Keratinocyte (primary cell): ENCODE measurements around the gene MS4A6A. TPM values are rescaled to one million over a fixed set of nuclear protein-coding genes. Genes with fewer than 3 reads are reported as not detected.

Experiments used
- DNase-seq: peaks from one replicate; pipeline ENCODE4 v3.0.0-alpha.2; 2011; ENCODE audit warnings: low read depth, missing footprints, low spot score
- FAIRE-seq: peaks from 2 replicates; lab custom pipeline; 2011; peaks lifted over from hg19 to GRCh38; lab: Jason Lieb, UNC
- H2AFZ ChIP-seq: 2 replicates; pipeline ENCODE4 v1.6.0; 2012; ENCODE audit warnings: low read length, control low read depth, inconsistent platforms; ENCODE audit not compliant: control insufficient read depth
- H3K27ac ChIP-seq: 2 replicates; pipeline ENCODE4 v1.5.1; 2011; ENCODE audit warnings: low read length; ENCODE audit not compliant: control insufficient read depth, insufficient read depth
- H3K27me3 ChIP-seq: 3 replicates; pipeline ENCODE4 v1.6.0; 2011; ENCODE audit warnings: low read length; ENCODE audit not compliant: control insufficient read depth, insufficient read depth; ENCODE audit errors: extremely low read depth
- H3K36me3 ChIP-seq, 2 experiments: 2 replicates in 1 of 2; 3 replicates in 1 of 2; pipeline ENCODE4 v1.5.1; 2011; ENCODE audit warnings: low read length in 2 of 2, mild to moderate bottlenecking in 1 of 2; ENCODE audit not compliant: control insufficient read depth in 2 of 2, insufficient read depth in 2 of 2; ENCODE audit errors: extremely low read depth in 1 of 2
- H3K4me1 ChIP-seq: 3 replicates; pipeline ENCODE4 v1.5.1; 2011; ENCODE audit warnings: low read length; ENCODE audit not compliant: control insufficient read depth, insufficient read depth; ENCODE audit errors: extremely low read depth
- H3K4me2 ChIP-seq: 3 replicates; pipeline ENCODE4 v1.6.0; 2011; ENCODE audit warnings: low read depth, low read length; ENCODE audit not compliant: control insufficient read depth, insufficient read depth; ENCODE audit errors: extremely low read depth
- H3K4me3 ChIP-seq, 3 experiments: fragments of 200-600 bp in 1 of 3; sonication (generic) in 1 of 3; 2 replicates in 2 of 3; 3 replicates in 1 of 3; pipeline ENCODE4 v1.5.1; 2011 to 2016; ENCODE audit warnings: low read length in 3 of 3, mild to moderate bottlenecking in 3 of 3, control low read depth in 2 of 3, inconsistent platforms in 1 of 3, low read depth in 1 of 3, mixed read lengths in 1 of 3, mixed run types in 1 of 3, moderate library complexity in 1 of 3; ENCODE audit not compliant: control insufficient read depth in 2 of 3, insufficient read depth in 2 of 3; ENCODE audit errors: extremely low read depth in 1 of 3
- H3K79me2 ChIP-seq: 2 replicates; pipeline ENCODE4 v1.6.0; 2012; ENCODE audit warnings: low read length; ENCODE audit not compliant: control insufficient read depth, insufficient read depth
- H3K9ac ChIP-seq: 3 replicates; pipeline ENCODE4 v1.6.0; 2011; ENCODE audit warnings: low read length; ENCODE audit not compliant: control insufficient read depth, insufficient read depth; ENCODE audit errors: extremely low read depth
- H3K9me1 ChIP-seq: 3 replicates; pipeline ENCODE4 v1.6.0; 2011; ENCODE audit warnings: low read length; ENCODE audit not compliant: control insufficient read depth, insufficient read depth; ENCODE audit errors: extremely low read depth
- H3K9me3 ChIP-seq: 2 replicates; pipeline ENCODE4 v1.5.1; 2012; ENCODE audit warnings: low read depth, low read length; ENCODE audit not compliant: control insufficient read depth
- H4K20me1 ChIP-seq: 3 replicates; pipeline ENCODE4 v1.6.0; 2011; ENCODE audit warnings: low read length; ENCODE audit not compliant: control insufficient read depth, insufficient read depth; ENCODE audit errors: extremely low read depth
- CTCF ChIP-seq, 3 experiments: IDR thresholded peaks in 1 of 3; conservative IDR thresholded peaks in 1 of 3; optimal IDR thresholded peaks in 1 of 3; 2 replicates in 2 of 3; 3 replicates in 1 of 3; pipeline versions ENCODE3 to v1.5.1; 2011; ENCODE audit warnings: low read length in 3 of 3, mild to moderate bottlenecking in 3 of 3, moderate library complexity in 2 of 3, control low read depth in 1 of 3, inconsistent platforms in 1 of 3; ENCODE audit not compliant: insufficient read depth in 2 of 3; ENCODE audit errors: extremely low read depth in 1 of 3
- EZH2 ChIP-seq: IDR thresholded peaks from one replicate; pipeline ENCODE4 v1.6.1; 2012; ENCODE audit warnings: inconsistent platforms, mild to moderate bottlenecking, low read length, moderate library complexity
- dilution Hi-C: fragments of 300-500 bp; cut with MboI; formaldehyde crosslinking; loops from one replicate; pipeline ENCODE4 v1.7.0; 2020; ENCODE audit warnings: low sequenced_read_pairs; ENCODE audit not compliant: extremely low pct_ligation_motif_present
- polyA plus RNA-seq, 5 experiments: library from polyadenylated mRNA; depleted of rRNA in 3 of 5; stranded (reverse) in 3 of 5; stranded (forward) in 1 of 5; unstranded in 1 of 5; fragments of >200 nt; gene quantifications; 1 replicate in 1 of 5; 2 replicates in 3 of 5; 3 replicates in 1 of 5; pipeline versions ENCODE4 v1.2.1 to v1.2.3, GENCODE V29; 2011 to 2012; ENCODE audit warnings: missing spikeins in 2 of 5, low read depth in 1 of 5, low replicate concordance in 1 of 5

Gene MS4A6A
- polyA plus RNA-seq, 1 donor (not counting 4 experiments of a cell fraction or from before 2014, with no cell fraction given): not detected

- dilution Hi-C loops: no loop called here
- Histone ChIP-seq H3K4me2 (no peak overlapping the region), H3K9ac (no peak overlapping the region), H3K4me3 (no peak overlapping the region), H3K9me3 (no peaks in the 10 kb centered on the region), H3K4me1 (no peaks in the 10 kb centered on the region), H3K36me3 (no peaks in the 10 kb centered on the region), H3K9me1 (no peaks in the 10 kb centered on the region), H3K27ac (no peak overlapping the region), H3K79me2 (no peaks in the 10 kb centered on the region), H4K20me1 (no peaks in the 10 kb centered on the region), H3K27me3 (no peaks in the 10 kb centered on the region), H2AFZ (no peak overlapping the region)
- no peak for TF ChIP-seq CTCF (optimal IDR thresholded peaks at IDR 0.05 in 1 of 3, IDR thresholded peaks at IDR 0.05 in 1 of 3, conservative IDR thresholded peaks at IDR 0.05 in 1 of 3; ENCODE audit: extremely low read depth in 1 of 3, insufficient read depth in 2 of 3, low read length in 3 of 3)
- no peak for TF ChIP-seq EZH2
- FAIRE-seq: no peak
- no peak for DNase-seq
Measured at GRCh38 chr11:60221181-60221580, 38.3 kb upstream of the MS4A6A start.

DNA sequence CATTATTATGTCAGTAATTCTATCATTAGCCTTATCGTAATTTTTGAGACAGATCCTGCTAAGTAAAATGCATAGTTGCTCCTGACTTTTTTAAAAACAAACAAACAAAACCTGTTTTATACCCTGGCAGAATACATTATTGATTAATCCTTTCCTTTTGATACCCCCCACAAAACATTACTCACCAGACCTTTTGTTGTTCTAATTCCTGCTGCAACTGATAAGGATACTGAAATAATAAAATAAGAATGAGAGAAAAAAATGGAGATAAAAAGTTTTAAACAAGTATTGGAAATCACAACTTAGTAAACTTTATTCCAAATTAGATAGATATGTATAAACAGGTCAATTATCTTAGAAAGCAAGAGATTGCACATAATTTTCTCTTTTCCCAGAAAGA, 31.5 kb upstream of the MS4A6A start:
- H3K9me1 ChIP-seq: no peaks in the 10 kb centered on the region
- H3K79me2 ChIP-seq: no peaks in the 10 kb centered on the region
- FAIRE-seq (no peak), DNase-seq (no peak)
- no peak overlapping the region for H3K27ac ChIP-seq
- H3K27me3 ChIP-seq: no peaks in the 10 kb centered on the region
- TF ChIP-seq CTCF (optimal IDR thresholded peaks at IDR 0.05 in 1 of 3, IDR thresholded peaks at IDR 0.05 in 1 of 3, conservative IDR thresholded peaks at IDR 0.05 in 1 of 3; ENCODE audit: extremely low read depth in 1 of 3, insufficient read depth in 2 of 3, low read length in 3 of 3): no peak
- TF ChIP-seq EZH2: no peak
- no peaks in the 10 kb centered on the region for H4K20me1 ChIP-seq
- H2AFZ ChIP-seq: no peak overlapping the region
- H3K4me1 ChIP-seq: no peaks in the 10 kb centered on the region
- no peak overlapping the region for H3K9ac ChIP-seq
- dilution Hi-C loops: no loop called here
- H3K4me3 ChIP-seq: no peak overlapping the region
- no peak overlapping the region for H3K4me2 ChIP-seq
- H3K9me3 ChIP-seq: no peaks in the 10 kb centered on the region
- H3K36me3 ChIP-seq: no peaks in the 10 kb centered on the region
